Adrenal gland (tissue), 12 donors: ENCODE data around the gene ZNF692. TPM values are rescaled to one million over a fixed set of nuclear protein-coding genes. Genes with fewer than 3 reads are reported as not detected.
A peak's percentile ranks its signal among the peaks of the same experiment; 100 is the strongest.

ENCODE experiments used
- DNase-seq, 7 donors: peaks; one replicate each; pipeline ENCODE4 v3.0.0-alpha.2; 2019 to 2020
- H3K27ac ChIP-seq, 5 donors: fragments of 200-600 bp; sonication (generic) in 4 of 5; 1 replicate in 3 of 5; 2 replicates in 2 of 5; pipeline versions ENCODE4 v1.5.1 to v1.8.0; 2016 to 2020; ENCODE audit warnings: mild to moderate bottlenecking in 1 of 5
- H3K27me3 ChIP-seq: fragments of 200-600 bp; 2 replicates; pipeline ENCODE4 v1.8.0; 2021
- H3K36me3 ChIP-seq, 2 donors: fragments of 200-600 bp; replicated peaks in 1 of 2; 1 replicate in 1 of 2; 2 replicates in 1 of 2; pipeline versions ENCODE4 v1.5.1 to v1.8.0; 2018 to 2022
- H3K4me1 ChIP-seq, 2 donors: fragments of 200-600 bp; replicated peaks in 1 of 2; 1 replicate in 1 of 2; 2 replicates in 1 of 2; pipeline versions ENCODE4 v1.5.1 to v1.8.0; 2018 to 2021
- H3K4me3 ChIP-seq, 4 donors: fragments of 200-600 bp; sonication (generic) in 3 of 4; one replicate each; pipeline ENCODE4 v1.5.1; 2016 to 2018
- H3K9me3 ChIP-seq, 3 donors: fragments of 200-600 bp; sonication (generic) in 1 of 3; replicated peaks in 1 of 3; 1 replicate in 2 of 3; 2 replicates in 1 of 3; pipeline versions ENCODE4 v1.5.1 to v1.8.0; 2016 to 2021
- POLR2A ChIP-seq, 2 donors: fragments of 450-650 bp; IDR thresholded peaks; one replicate each; pipeline ENCODE4 v1.6.1; 2017; ENCODE audit warnings: antibody characterized with exemption in 2 of 2, mild to moderate bottlenecking in 2 of 2, moderate library complexity in 1 of 2
- WGBS, 4 donors: extraction: QIAGEN DNeasy Blood & Tissue Kit in 2 of 4; methylation state at CpG; one replicate each; pipeline versions ENCODE4 v1.1.5 to v1.1.7; 2013 to 2017; 5-methylcytosine and 5-hydroxymethylcytosine counted together
- intact Hi-C, 2 donors: fragments of 100-400 bp; cut with DNase I; formaldehyde crosslinking; loops; one replicate each; pipeline versions ENCODE4 v1.14.1 to v1.15.0; 2022 to 2023
- polyA plus RNA-seq, 3 donors: library from polyadenylated mRNA; stranded (reverse); fragments of 200-250 nt in 2 of 3; fragments of 350-450 nt in 1 of 3; fragmentation: Illumina TruSeq in 1 of 3; extraction: RNeasy Lipid Tissue Mini Kit (QIAGEN cat#74804) in 1 of 3; gene quantifications; one replicate each; pipeline ENCODE4 v1.2.3, GENCODE V29; 2013 to 2014
- total RNA-seq, 9 donors: library from RNA; depleted of rRNA in 4 of 9; stranded (reverse); fragments of >200 nt in 4 of 9; fragments of 120-200 nt in 1 of 9; fragmentation: NEBNext Ultra II Directional in 1 of 9; extraction: Animal tissue kit (Norgen Biotek cat#: 25700) in 1 of 9; gene quantifications; one replicate each; pipeline versions ENCODE4 v1.1.0 to v1.2.4, GENCODE V29; 2013 to 2023
- TF ChIP-seq, protein P1 (sequence below), 6 experiments: fragments of 450-650 bp in 4 of 6; fragments of 200-600 bp in 2 of 6; sonication (generic) in 1 of 6; IDR thresholded peaks; 1 replicate in 5 of 6; 2 replicates in 1 of 6; pipeline versions ENCODE4 v1.5.1 to v1.8.0; 2016 to 2021; ENCODE audit warnings: antibody characterized with exemption in 6 of 6, mild to moderate bottlenecking in 2 of 6, moderate library complexity in 1 of 6
- donor health status: healthy with polysubstance abuse.
- donor health status: Bipolar disorder and iron deficiency.
- donor health status: DM: yes; HTN: yes; CAD: no.
- donor health status: DM: no; HTN: no; CAD: no.
- donor health status: DM: no; HTN: no; CAD: no.
- donor health status: DM: yes; HTN: yes; CAD: no.

The ZNF692 gene
- total and polyA plus RNA-seq, 12 donors = 10.3 to 366 (median 30.4) TPM

DNA sequence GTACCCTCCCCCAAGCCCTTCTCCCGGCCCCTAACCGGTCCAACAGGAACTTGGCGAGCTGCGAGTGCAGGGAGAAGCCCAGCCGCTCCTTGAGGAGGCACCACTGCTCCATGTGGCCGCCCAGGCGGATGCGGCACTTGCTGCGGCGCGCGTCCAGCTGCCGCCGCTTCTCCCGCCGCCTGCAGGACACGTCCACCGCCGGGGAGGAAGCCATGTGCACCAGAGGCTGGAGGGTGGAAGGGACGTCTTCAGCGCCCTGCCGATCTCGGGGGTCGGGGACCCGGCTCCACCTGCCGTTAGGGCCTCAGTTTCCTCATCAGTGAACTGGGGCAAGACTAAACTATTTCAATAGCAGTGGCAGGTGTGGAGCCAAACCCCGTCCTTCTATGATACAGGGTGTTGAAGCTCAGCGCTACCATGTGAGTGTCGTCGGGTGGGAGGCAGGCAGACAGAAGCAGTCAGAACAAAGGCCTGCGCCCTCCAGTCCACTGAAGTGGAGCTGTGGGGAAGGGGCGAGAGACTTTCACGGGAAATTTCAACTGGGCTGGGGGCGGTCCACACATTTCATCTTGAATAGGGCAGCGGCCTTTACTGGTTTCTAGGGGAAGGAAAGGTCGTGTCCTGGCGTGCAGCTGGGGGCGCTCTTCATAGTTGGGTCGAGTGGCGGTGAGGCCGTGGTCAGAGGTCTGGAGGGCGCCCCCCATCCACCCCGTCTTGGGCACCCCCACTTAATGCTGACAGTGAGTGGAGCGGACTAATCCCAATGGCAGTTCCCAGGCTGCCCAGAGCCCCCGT lies 592 bp downstream of the ZNF692 start:
- no peak for TF ChIP-seq POLR2A (IDR thresholded peaks at IDR 0.05)
- TF ChIP-seq, protein P1, sequence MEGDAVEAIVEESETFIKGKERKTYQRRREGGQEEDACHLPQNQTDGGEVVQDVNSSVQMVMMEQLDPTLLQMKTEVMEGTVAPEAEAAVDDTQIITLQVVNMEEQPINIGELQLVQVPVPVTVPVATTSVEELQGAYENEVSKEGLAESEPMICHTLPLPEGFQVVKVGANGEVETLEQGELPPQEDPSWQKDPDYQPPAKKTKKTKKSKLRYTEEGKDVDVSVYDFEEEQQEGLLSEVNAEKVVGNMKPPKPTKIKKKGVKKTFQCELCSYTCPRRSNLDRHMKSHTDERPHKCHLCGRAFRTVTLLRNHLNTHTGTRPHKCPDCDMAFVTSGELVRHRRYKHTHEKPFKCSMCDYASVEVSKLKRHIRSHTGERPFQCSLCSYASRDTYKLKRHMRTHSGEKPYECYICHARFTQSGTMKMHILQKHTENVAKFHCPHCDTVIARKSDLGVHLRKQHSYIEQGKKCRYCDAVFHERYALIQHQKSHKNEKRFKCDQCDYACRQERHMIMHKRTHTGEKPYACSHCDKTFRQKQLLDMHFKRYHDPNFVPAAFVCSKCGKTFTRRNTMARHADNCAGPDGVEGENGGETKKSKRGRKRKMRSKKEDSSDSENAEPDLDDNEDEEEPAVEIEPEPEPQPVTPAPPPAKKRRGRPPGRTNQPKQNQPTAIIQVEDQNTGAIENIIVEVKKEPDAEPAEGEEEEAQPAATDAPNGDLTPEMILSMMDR (IDR thresholded peaks at IDR 0.05) = peak in 4 of 6 experiments; percentile 14 to 53 (median 42)
- 0 to 2% (median 1%) methylated on average over 11 to 45 of the region's 45 CpGs for WGBS, 4 donors
- Histone ChIP-seq H3K4me1 (peaks cover 15 to 17% of the 10 kb centered on the region in 2 donors), H3K9me3 (no peaks in the 10 kb centered on the region), H3K4me3 (peak overlapping the region in 2 of 4 donors; percentile 29 to 68), H3K36me3 (peaks cover 0 to 9% of the 10 kb centered on the region in 2 donors), H3K27me3 (no peaks in the 10 kb centered on the region), H3K27ac (peak overlapping the region in 4 of 5 donors; percentile 90 to 94 (median 92))
- intact Hi-C loops = no loop called here
- peak; percentile 68 to 85 (median 76) for DNase-seq

DNA sequence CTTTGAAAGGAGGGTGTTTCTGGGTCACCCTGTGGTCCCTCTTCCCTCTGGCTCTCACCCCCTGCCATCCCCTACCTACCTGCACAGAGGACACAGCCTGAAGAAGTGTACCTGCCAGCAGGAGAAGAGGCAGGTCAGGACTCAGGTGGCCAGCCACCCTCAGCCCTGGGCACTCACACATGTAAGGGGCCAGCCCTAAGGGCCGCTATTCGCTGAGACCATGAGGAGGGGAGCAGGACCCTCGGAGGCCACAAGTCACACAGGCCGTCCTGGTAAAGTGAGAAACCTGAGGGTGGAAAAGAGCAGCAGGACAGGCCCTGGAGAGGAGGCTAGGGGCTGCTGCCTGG lies 1.2 kb downstream of the ZNF692 start:
- peak overlapping the region in 2 of 5 donors; percentile 93 to 94 for H3K27ac ChIP-seq
- H3K27me3 ChIP-seq = no peaks in the 10 kb centered on the region
- H3K4me3 ChIP-seq = peak overlapping the region in 2 of 4 donors; percentile 29 to 68
- WGBS, 4 donors = 26 to 36% (median 30%) methylated on average over 4 of the region's 4 CpGs; no CpG with 5 or more reads in 1 of the 4 donors
- intact Hi-C loops = no loop called here
- H3K36me3 ChIP-seq = peaks cover 0 to 9% of the 10 kb centered on the region in 2 donors
- DNase-seq = no peak
- H3K9me3 ChIP-seq = no peaks in the 10 kb centered on the region
- peaks cover 15 to 17% of the 10 kb centered on the region in 2 donors for H3K4me1 ChIP-seq
- TF ChIP-seq POLR2A (IDR thresholded peaks at IDR 0.05) = no peak
- TF ChIP-seq, protein P1 (IDR thresholded peaks at IDR 0.05) = no peak

DNA sequence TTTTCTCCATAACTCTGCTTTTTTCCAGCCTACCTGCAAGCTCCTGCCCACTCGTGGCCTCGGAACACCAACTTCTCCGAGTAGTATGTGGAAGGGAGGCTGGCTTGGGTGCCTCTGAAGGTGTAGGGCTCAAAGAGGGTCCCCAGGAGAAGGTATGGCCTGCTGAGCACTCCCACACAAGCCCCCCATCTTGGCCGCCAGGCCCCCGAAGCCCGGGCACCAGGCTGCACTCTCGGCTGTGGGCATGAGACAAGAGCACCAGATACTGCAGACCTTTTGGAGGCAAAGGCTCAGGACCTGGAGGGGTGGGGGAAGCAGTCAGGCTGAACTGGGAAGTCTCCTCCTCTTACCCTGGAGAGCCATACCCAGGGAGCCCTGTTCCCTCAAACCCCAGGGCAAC lies 1.7 kb downstream of the ZNF692 start:
- H3K9me3 ChIP-seq = no peaks in the 10 kb centered on the region
- WGBS, 4 donors = 83 to 94% (median 91%) methylated on average over 3 to 7 of the region's 7 CpGs
- TF ChIP-seq POLR2A (IDR thresholded peaks at IDR 0.05) = no peak
- TF ChIP-seq, protein P1 (IDR thresholded peaks at IDR 0.05) = no peak
- H3K4me1 ChIP-seq = peaks cover 15 to 17% of the 10 kb centered on the region in 2 donors
- intact Hi-C loops = no loop called here
- no peaks in the 10 kb centered on the region for H3K27me3 ChIP-seq
- DNase-seq = peak in 2 of 7 donors; percentile 13 to 52
- H3K4me3 ChIP-seq = no peak overlapping the region
- no peak overlapping the region for H3K27ac ChIP-seq
- peaks cover 0 to 9% of the 10 kb centered on the region in 2 donors for H3K36me3 ChIP-seq

DNA sequence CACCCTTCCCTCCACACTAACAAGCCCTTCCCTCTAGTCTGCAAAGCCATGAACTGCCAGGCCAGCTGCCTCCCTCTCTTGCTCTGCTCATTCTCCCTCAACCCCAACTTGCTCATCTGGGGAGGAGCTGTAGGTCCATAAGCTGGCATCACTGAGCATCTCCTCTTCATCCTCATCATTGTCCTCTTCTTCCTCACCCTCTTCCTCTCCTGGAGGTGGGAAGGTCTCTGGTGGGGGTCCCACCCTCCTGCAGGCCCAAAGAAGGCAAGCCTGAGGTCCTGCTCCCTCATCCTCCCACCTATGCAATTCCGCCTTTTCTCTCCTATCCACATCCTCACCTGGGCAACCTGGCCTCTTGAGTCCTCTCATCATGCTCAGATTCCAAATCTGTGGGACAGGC lies 2.7 kb downstream of the ZNF692 start:
- DNase-seq = no peak
- H3K4me3 ChIP-seq = no peak overlapping the region
- H3K36me3 ChIP-seq = peaks cover 0 to 9% of the 10 kb centered on the region in 2 donors
- WGBS, 4 donors = 80 to 100% (median 93%) methylated on average over 1 of the region's 1 CpG
- H3K4me1 ChIP-seq = peaks cover 15 to 17% of the 10 kb centered on the region in 2 donors
- H3K27ac ChIP-seq = no peak overlapping the region
- TF ChIP-seq, protein P1 (IDR thresholded peaks at IDR 0.05) = no peak
- no peak for TF ChIP-seq POLR2A (IDR thresholded peaks at IDR 0.05)
- intact Hi-C loops = no loop called here
- H3K27me3 ChIP-seq = no peaks in the 10 kb centered on the region
- no peaks in the 10 kb centered on the region for H3K9me3 ChIP-seq
